HepG2 (cell line): Measurements from ENCODE around the gene DMBT1. TPM values are rescaled to one million over a fixed set of nuclear protein-coding genes. Genes with fewer than 3 reads are reported as not detected.

Experiments
- ATAC-seq: fragments of 200-7000 bp; cut with Tn5 transposase; 3 replicates; pipeline ENCODE4 v1.9.1; 2020; ENCODE audit warnings: mild to moderate bottlenecking, moderate library complexity
- BruUV-seq: library from RNA; stranded (reverse); fragments of 400-500 nt; replicated peaks from 2 replicates; lab custom pipeline; 2021; lab: Mats Ljungman, UMichigan
- CTCF ChIA-PET: fragments of 300-600 bp; formaldehyde crosslinking; extraction: SDS; loops from one replicate; lab custom pipeline; 2021; ENCODE audit warnings: low total read pairs, inconsistent platforms, low intra/inter-chr PET ratio; lab: Yijun Ruan, JAX
- POLR2A ChIA-PET: fragments of 350-600 bp; sonication (Branson Sonifier 250); formaldehyde crosslinking; loops from one replicate; lab custom pipeline; 2020; ENCODE audit warnings: antibody characterized with exemption, inconsistent platforms; lab: Yijun Ruan, JAX
- DNase-seq: peaks from one replicate; pipeline ENCODE4 v3.0.0-alpha.2; 2015; ENCODE audit warnings: low spot score
- FAIRE-seq: peaks from 3 replicates; lab custom pipeline; 2011; peaks lifted over from hg19 to GRCh38; lab: Jason Lieb, UNC
- H2AFZ ChIP-seq: one replicate; pipeline ENCODE4 v1.6.1; 2011; ENCODE audit warnings: low read length, inconsistent platforms
- H3K27ac ChIP-seq: fragments of 300-600 bp; 3 replicates; pipeline ENCODE4 v1.8.0; 2011; ENCODE audit warnings: mixed run types, mild to moderate bottlenecking, mixed read lengths, low read length, inconsistent platforms; ENCODE audit not compliant: insufficient read depth; ENCODE audit errors: extremely low read length
- H3K27me3 ChIP-seq, 2 experiments: fragments of 200-600 bp in 1 of 2; 2 replicates in 1 of 2; 3 replicates in 1 of 2; pipeline versions ENCODE4 v1.6.0 to v1.8.0; 2011; ENCODE audit warnings: low read length in 2 of 2, mild to moderate bottlenecking in 2 of 2, moderate library complexity in 2 of 2, inconsistent platforms in 1 of 2; ENCODE audit not compliant: insufficient read depth in 2 of 2, control insufficient read depth in 1 of 2
- H3K36me3 ChIP-seq, 2 experiments: fragments of 200-600 bp in 1 of 2; replicated peaks in 1 of 2; 2 replicates in 1 of 2; 3 replicates in 1 of 2; pipeline versions ENCODE4 v1.5.1 to v1.8.0; 2011; ENCODE audit warnings: low read length in 2 of 2, inconsistent platforms in 1 of 2; ENCODE audit not compliant: insufficient read depth in 2 of 2, control insufficient read depth in 1 of 2
- H3K4me1 ChIP-seq: 2 replicates; pipeline ENCODE4 v1.5.1; 2012; ENCODE audit warnings: low read length, inconsistent platforms; ENCODE audit not compliant: insufficient read depth
- H3K4me2 ChIP-seq: 2 replicates; pipeline ENCODE4 v1.6.0; 2011; ENCODE audit warnings: low read depth, low read length, inconsistent platforms
- H3K4me3 ChIP-seq, 3 experiments: fragments of 200-600 bp in 1 of 3; sonication (generic), shearing (Covaris generic) in 1 of 3; replicated peaks in 1 of 3; 2 replicates each; pipeline ENCODE4 v1.5.1; 2011 to 2016; ENCODE audit warnings: low read length in 3 of 3, inconsistent platforms in 2 of 3, low read depth in 2 of 3, mild to moderate bottlenecking in 2 of 3, control low read depth in 1 of 3, mixed read lengths in 1 of 3; ENCODE audit not compliant: insufficient read depth in 1 of 3
- H3K79me2 ChIP-seq: one replicate; pipeline ENCODE4 v1.6.1; 2011; ENCODE audit warnings: low read length, inconsistent platforms; ENCODE audit not compliant: insufficient read depth
- H3K9ac ChIP-seq: 2 replicates; pipeline ENCODE4 v1.6.0; 2011; ENCODE audit warnings: mild to moderate bottlenecking, low read depth, low read length, inconsistent platforms; ENCODE audit not compliant: insufficient read depth
- H3K9me3 ChIP-seq: 2 replicates; pipeline ENCODE4 v1.5.1; 2012; ENCODE audit warnings: mild to moderate bottlenecking, low read length
- H4K20me1 ChIP-seq: 2 replicates; pipeline ENCODE4 v1.6.0; 2011; ENCODE audit warnings: inconsistent platforms, mild to moderate bottlenecking, low read length, moderate library complexity; ENCODE audit not compliant: insufficient read depth
- CREBL2 ChIP-seq: sonication (generic); formaldehyde crosslinking; IDR thresholded peaks from 2 replicates; pipeline ENCODE4 v1.8.1; 2023; ENCODE audit warnings: missing genetic modification reagents, mild to moderate bottlenecking, borderline replicate concordance
- ERF ChIP-seq: IDR thresholded peaks from 2 replicates; pipeline ENCODE4 v1.6.1; 2018; ENCODE audit warnings: missing biosample characterization, missing genetic modification reagents
- MXD1 ChIP-seq: sonication (generic); formaldehyde crosslinking; IDR thresholded peaks from 2 replicates; pipeline ENCODE4 v1.4.0; 2020; ENCODE audit warnings: mild to moderate bottlenecking, missing genetic modification reagents
- NAIF1 ChIP-seq: sonication (generic); formaldehyde crosslinking; IDR thresholded peaks from 2 replicates; pipeline ENCODE4 v1.5.0; 2020; ENCODE audit warnings: mild to moderate bottlenecking, missing genetic modification reagents, borderline replicate concordance
- PHF5A ChIP-seq: IDR thresholded peaks from one replicate; pipeline ENCODE4 v1.6.1; 2018; ENCODE audit warnings: low read depth, missing genetic modification reagents; ENCODE audit not compliant: unreplicated experiment
- REPIN1 ChIP-seq: sonication (generic); formaldehyde crosslinking; IDR thresholded peaks from 2 replicates; pipeline ENCODE4 v1.8.0; 2022; ENCODE audit warnings: missing genetic modification reagents, low read depth, mild to moderate bottlenecking, borderline replicate concordance
- TARDBP ChIP-seq: sonication (generic); formaldehyde crosslinking; IDR thresholded peaks from 2 replicates; pipeline ENCODE4 v1.8.0; 2022; ENCODE audit warnings: mild to moderate bottlenecking, missing genetic modification reagents
- TEAD2 ChIP-seq: sonication (generic); formaldehyde crosslinking; IDR thresholded peaks from 2 replicates; pipeline ENCODE4 v1.9.0; 2021; ENCODE audit warnings: missing genetic modification reagents
- ZBTB7A ChIP-seq: sonication (generic); formaldehyde crosslinking; IDR thresholded peaks from 2 replicates; pipeline ENCODE4 v1.8.0; 2022; ENCODE audit warnings: mild to moderate bottlenecking, missing genetic modification reagents
- ZNF136 ChIP-seq: sonication (generic); formaldehyde crosslinking; IDR thresholded peaks from 2 replicates; pipeline ENCODE4 v1.8.1; 2022; ENCODE audit warnings: low read depth, mild to moderate bottlenecking, moderate library complexity, missing genetic modification reagents
- ZNF33A ChIP-seq: sonication (generic); formaldehyde crosslinking; IDR thresholded peaks from 2 replicates; pipeline ENCODE4 v1.5.1; 2020; ENCODE audit warnings: missing genetic modification reagents, mild to moderate bottlenecking, moderate library complexity, borderline replicate concordance
- ZNF367 ChIP-seq: sonication (generic); formaldehyde crosslinking; IDR thresholded peaks from 2 replicates; pipeline ENCODE4 v1.4.0; 2020; ENCODE audit warnings: missing genetic modification reagents, borderline replicate concordance
- ZNF570 ChIP-seq: sonication (generic); formaldehyde crosslinking; IDR thresholded peaks from 2 replicates; pipeline ENCODE4 v1.4.0; 2020; ENCODE audit warnings: mild to moderate bottlenecking, missing genetic modification reagents, borderline replicate concordance
- ZNF678 ChIP-seq: sonication (generic); formaldehyde crosslinking; IDR thresholded peaks from 2 replicates; pipeline ENCODE4 v1.4.0; 2020; ENCODE audit warnings: mild to moderate bottlenecking, missing genetic modification reagents
- ZNF768 ChIP-seq: sonication (generic); formaldehyde crosslinking; IDR thresholded peaks from 2 replicates; pipeline ENCODE4 v1.4.0; 2020; ENCODE audit warnings: missing genetic modification reagents
- WGBS: methylation state at CpG from one replicate; pipeline ENCODE4 v1.1.6; 2017; ENCODE audit warnings: low lambda C conversion rate; 5-methylcytosine and 5-hydroxymethylcytosine counted together
- in situ Hi-C: cut with HindIII; loops from 2 replicates; pipeline ENCODE4 v1.10.0; 2017; ENCODE audit warnings: low pct_unique_long_range_greater_than_20kb; ENCODE audit not compliant: extremely low pct_ligation_motif_present
- intact Hi-C: fragments of 100-400 bp; cut with micrococcal nuclease; formaldehyde crosslinking; loops from one replicate; pipeline ENCODE4 v1.10.0; 2022; ENCODE audit not compliant: unreplicated experiment
- polyA plus RNA-seq, 8 experiments: library from polyadenylated mRNA; depleted of rRNA in 3 of 8; stranded (reverse) in 7 of 8; unstranded in 1 of 8; fragments of >200 nt; fragmentation: Illumina TruSeq in 4 of 8; extraction: Trizol in 4 of 8; gene quantifications; 2 replicates each; pipeline versions ENCODE4 v1.2.1 to v1.2.3, GENCODE V29; 2011 to 2016; ENCODE audit warnings: low read depth in 4 of 8, missing spikeins in 1 of 8, mixed read lengths in 1 of 8; ENCODE audit not compliant: insufficient read depth in 1 of 8
- total RNA-seq, 5 experiments: library from RNA; depleted of rRNA; stranded (reverse); fragments of >200 nt; fragmentation: Illumina TruSeq; extraction: Trizol; gene quantifications; 2 replicates each; pipeline ENCODE4 v1.2.3, GENCODE V29; 2016; ENCODE audit warnings: low read depth in 1 of 5
- TF ChIP-seq, protein P1 (sequence below): sonication (generic); formaldehyde crosslinking; IDR thresholded peaks from 2 replicates; pipeline ENCODE4 v1.8.0; 2022; ENCODE audit warnings: missing genetic modification reagents, low read depth, mild to moderate bottlenecking, borderline replicate concordance
- TF ChIP-seq, protein P2 (sequence below): IDR thresholded peaks from 2 replicates; pipeline ENCODE4 v1.4.0; 2020; ENCODE audit warnings: mild to moderate bottlenecking, missing genetic modification reagents
- TF ChIP-seq, protein P3 (sequence below): sonication (generic); formaldehyde crosslinking; IDR thresholded peaks from 2 replicates; pipeline ENCODE4 v1.5.1; 2020; ENCODE audit warnings: mild to moderate bottlenecking, moderate library complexity, missing genetic modification reagents

DMBT1 gene
- total and polyA plus RNA-seq, 2 of the 13 experiments (the other 11 are each of a cell fraction or from before 2014, with no cell fraction given), result not detected

DNA sequence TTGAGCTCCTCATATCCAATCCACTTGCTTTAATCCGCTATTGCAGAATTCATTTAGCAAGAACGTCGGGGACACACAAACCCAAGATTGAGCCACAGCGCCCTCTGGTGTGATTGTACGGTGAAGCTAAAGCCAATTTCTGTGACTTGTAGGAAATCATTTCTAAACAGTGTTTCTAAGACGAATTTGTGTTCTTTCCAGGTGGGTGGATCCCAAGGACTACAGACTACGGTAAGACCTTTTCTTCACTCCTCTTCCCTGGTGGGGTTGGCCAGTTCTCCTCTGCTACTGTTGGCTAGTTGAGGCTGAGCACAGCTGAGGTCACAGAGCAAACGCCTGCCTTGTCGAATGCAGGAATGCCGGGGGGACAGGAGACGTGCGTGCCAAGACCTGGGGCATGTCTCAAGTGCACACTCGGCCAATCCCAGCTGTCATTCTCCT lies 5.2 kb downstream of the DMBT1 start:
- no peak overlapping the region for H3K27ac ChIP-seq
- H3K79me2 ChIP-seq, result no peaks in the 10 kb centered on the region
- DNase-seq (peak; percentile 56), ATAC-seq (peak; percentile 56), FAIRE-seq (peak; percentile 87)
- H2AFZ ChIP-seq, result no peak overlapping the region
- WGBS, result 4% methylated on average over 11 of the region's 13 CpGs
- BruUV-seq, result no TSS peak
- peaks cover 0 to 5% of the 10 kb centered on the region in 2 experiments; a peak in 3 of 5 replicates for H3K27me3 ChIP-seq
- intact Hi-C loops, result loop anchor here (1.0 to 10.0 kb wide), 3 partner anchors 40 to 268 kb away; no protein-coding TSS in a partner anchor
- CTCF ChIA-PET, result interaction anchor here (0.8 to 3.4 kb wide), 6 partner anchors 39 to 289 kb away, joined by 3 to 27 read pairs (median 8); no protein-coding TSS in a partner anchor
- no peaks in the 10 kb centered on the region for H3K4me1 ChIP-seq
- in situ Hi-C loops, result loop anchor here (5.0 kb wide), 1 partner anchor 283 kb away; no protein-coding TSS in a partner anchor
- H3K4me2 ChIP-seq, result peak overlapping the region; percentile 65
- POLR2A ChIA-PET, result interaction anchor here (0.7 to 1.3 kb wide), 3 partner anchors 255 to 286 kb away, joined by 3 to 5 read pairs (median 3); no protein-coding TSS in a partner anchor
- no peaks in the 10 kb centered on the region for H3K9me3 ChIP-seq
- H4K20me1 ChIP-seq, result no peaks in the 10 kb centered on the region
- H3K9ac ChIP-seq, result no peak overlapping the region
- peak overlapping the region in 1 of 3 experiments; percentile 45; a peak in 1 of 6 replicates for H3K4me3 ChIP-seq
- H3K36me3 ChIP-seq, result no peaks in the 10 kb centered on the region
- TF ChIP-seq ZNF768 (CRISPR knock-in tag), result no peak
- TF ChIP-seq ZBTB7A (CRISPR knock-in tag), result no peak
- TF ChIP-seq, protein P1, sequence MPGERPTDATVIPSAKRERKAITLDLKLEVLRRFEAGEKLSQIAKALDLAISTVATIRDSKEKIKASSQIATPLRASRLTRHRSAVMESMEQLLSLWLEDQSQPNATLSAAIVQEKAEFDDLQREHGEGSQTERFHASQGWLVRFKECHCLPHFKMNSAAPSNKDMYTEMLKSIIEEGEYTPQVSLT (CRISPR knock-in tag), result no peak
- peak; percentile 17; the same call in 1 of the 2 replicates for TF ChIP-seq REPIN1 (CRISPR knock-in tag)
- TF ChIP-seq TEAD2 (CRISPR knock-in tag), result no peak
- 0 out of 2 replicates have a peak, but pooled peaks have one; percentile 21 for TF ChIP-seq ERF
- no peak for TF ChIP-seq ZNF33A (CRISPR knock-in tag)
- no peak for TF ChIP-seq ZNF136
- no peak for TF ChIP-seq CREBL2 (CRISPR knock-in tag)
- TF ChIP-seq ZNF678 (CRISPR knock-in tag), result no peak
- no peak for TF ChIP-seq ZNF367 (CRISPR knock-in tag)
- TF ChIP-seq, protein P2, sequence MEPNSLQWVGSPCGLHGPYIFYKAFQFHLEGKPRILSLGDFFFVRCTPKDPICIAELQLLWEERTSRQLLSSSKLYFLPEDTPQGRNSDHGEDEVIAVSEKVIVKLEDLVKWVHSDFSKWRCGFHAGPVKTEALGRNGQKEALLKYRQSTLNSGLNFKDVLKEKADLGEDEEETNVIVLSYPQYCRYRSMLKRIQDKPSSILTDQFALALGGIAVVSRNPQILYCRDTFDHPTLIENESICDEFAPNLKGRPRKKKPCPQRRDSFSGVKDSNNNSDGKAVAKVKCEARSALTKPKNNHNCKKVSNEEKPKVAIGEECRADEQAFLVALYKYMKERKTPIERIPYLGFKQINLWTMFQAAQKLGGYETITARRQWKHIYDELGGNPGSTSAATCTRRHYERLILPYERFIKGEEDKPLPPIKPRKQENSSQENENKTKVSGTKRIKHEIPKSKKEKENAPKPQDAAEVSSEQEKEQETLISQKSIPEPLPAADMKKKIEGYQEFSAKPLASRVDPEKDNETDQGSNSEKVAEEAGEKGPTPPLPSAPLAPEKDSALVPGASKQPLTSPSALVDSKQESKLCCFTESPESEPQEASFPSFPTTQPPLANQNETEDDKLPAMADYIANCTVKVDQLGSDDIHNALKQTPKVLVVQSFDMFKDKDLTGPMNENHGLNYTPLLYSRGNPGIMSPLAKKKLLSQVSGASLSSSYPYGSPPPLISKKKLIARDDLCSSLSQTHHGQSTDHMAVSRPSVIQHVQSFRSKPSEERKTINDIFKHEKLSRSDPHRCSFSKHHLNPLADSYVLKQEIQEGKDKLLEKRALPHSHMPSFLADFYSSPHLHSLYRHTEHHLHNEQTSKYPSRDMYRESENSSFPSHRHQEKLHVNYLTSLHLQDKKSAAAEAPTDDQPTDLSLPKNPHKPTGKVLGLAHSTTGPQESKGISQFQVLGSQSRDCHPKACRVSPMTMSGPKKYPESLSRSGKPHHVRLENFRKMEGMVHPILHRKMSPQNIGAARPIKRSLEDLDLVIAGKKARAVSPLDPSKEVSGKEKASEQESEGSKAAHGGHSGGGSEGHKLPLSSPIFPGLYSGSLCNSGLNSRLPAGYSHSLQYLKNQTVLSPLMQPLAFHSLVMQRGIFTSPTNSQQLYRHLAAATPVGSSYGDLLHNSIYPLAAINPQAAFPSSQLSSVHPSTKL (CRISPR knock-in tag), result 0 out of 2 replicates have a peak, but pooled peaks have one; percentile 22
- 0 out of 2 replicates have a peak, but pooled peaks have one; percentile 27 for TF ChIP-seq TARDBP (CRISPR knock-in tag)
- TF ChIP-seq PHF5A (CRISPR knock-in tag), result no peak
- no peak for TF ChIP-seq NAIF1 (CRISPR knock-in tag)
- no peak for TF ChIP-seq MXD1 (CRISPR knock-in tag)
- TF ChIP-seq ZNF570, result no peak
- TF ChIP-seq, protein P3, sequence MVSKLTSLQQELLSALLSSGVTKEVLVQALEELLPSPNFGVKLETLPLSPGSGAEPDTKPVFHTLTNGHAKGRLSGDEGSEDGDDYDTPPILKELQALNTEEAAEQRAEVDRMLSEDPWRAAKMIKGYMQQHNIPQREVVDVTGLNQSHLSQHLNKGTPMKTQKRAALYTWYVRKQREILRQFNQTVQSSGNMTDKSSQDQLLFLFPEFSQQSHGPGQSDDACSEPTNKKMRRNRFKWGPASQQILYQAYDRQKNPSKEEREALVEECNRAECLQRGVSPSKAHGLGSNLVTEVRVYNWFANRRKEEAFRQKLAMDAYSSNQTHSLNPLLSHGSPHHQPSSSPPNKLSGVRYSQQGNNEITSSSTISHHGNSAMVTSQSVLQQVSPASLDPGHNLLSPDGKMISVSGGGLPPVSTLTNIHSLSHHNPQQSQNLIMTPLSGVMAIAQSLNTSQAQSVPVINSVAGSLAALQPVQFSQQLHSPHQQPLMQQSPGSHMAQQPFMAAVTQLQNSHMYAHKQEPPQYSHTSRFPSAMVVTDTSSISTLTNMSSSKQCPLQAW (CRISPR knock-in tag), result 0 out of 2 replicates have a peak, but pooled peaks have one; percentile 31
